Measurements from ENCODE around the gene HHIPL1. TPM values are rescaled to one million over a fixed set of nuclear protein-coding genes. Genes with fewer than 3 reads are reported as not detected.

The HHIPL1 gene
- total and polyA plus RNA-seq, 4 donors, result 0.51 to 7.7 (median 1.5) TPM

- peak; percentile 25 to 67 for DNase-seq
- Histone ChIP-seq H3K27ac (ENCODE audit: low read depth in 1 of 2, low read length in 2 of 2) (no peak overlapping the region), H3K4me3 (ENCODE audit: low read length in 2 of 2) (no peak overlapping the region), H3K4me1 (ENCODE audit: control insufficient read depth in 1 of 2, insufficient read depth in 2 of 2, low read length in 2 of 2) (no peaks in the 10 kb centered on the region), H3K27me3 (ENCODE audit: control insufficient read depth in 1 of 2, insufficient read depth in 2 of 2, low read length in 1 of 2) (no peaks in the 10 kb centered on the region), H3K9me3 (ENCODE audit: control insufficient read depth, low read length) (no peaks in the 10 kb centered on the region), H3K36me3 (ENCODE audit: control insufficient read depth in 1 of 2, insufficient read depth in 2 of 2, low read length in 1 of 2) (no peaks in the 10 kb centered on the region)
- WGBS, 2 donors, result 88 to 90% methylated on average over 25 of the region's 25 CpGs
- intact Hi-C loops (cut with DNase I), result no loop called here
- ATAC-seq (ENCODE audit: low FRiP score), result no peak
These were observed 82.4 kb downstream of the HHIPL1 start for GRCh38 chr14:99727096-99727870.

- WGBS, 2 donors, result 88 to 92% methylated on average over 16 of the region's 16 CpGs
- DNase-seq, result peak; percentile 39 to 55
- H3K36me3 ChIP-seq (ENCODE audit: control insufficient read depth in 1 of 2, insufficient read depth in 2 of 2, low read length in 1 of 2), result no peaks in the 10 kb centered on the region
- H3K4me3 ChIP-seq (ENCODE audit: low read length in 2 of 2), result no peak overlapping the region
- ATAC-seq (ENCODE audit: low FRiP score), result no peak
- no peaks in the 10 kb centered on the region for H3K9me3 ChIP-seq (ENCODE audit: control insufficient read depth, low read length)
- H3K4me1 ChIP-seq (ENCODE audit: control insufficient read depth in 1 of 2, insufficient read depth in 2 of 2, low read length in 2 of 2), result no peaks in the 10 kb centered on the region
- intact Hi-C loops (cut with DNase I), result no loop called here
- H3K27me3 ChIP-seq (ENCODE audit: control insufficient read depth in 1 of 2, insufficient read depth in 2 of 2, low read length in 1 of 2), result no peaks in the 10 kb centered on the region
- H3K27ac ChIP-seq (ENCODE audit: low read depth in 1 of 2, low read length in 2 of 2), result no peak overlapping the region
These were observed 83.4 kb downstream of the HHIPL1 start for GRCh38 chr14:99728231-99728920.

GRCh38 chr14:99728981-99729451 is 84.1 kb downstream of the HHIPL1 start:
- H3K27ac ChIP-seq (ENCODE audit: low read depth in 1 of 2, low read length in 2 of 2), result no peak overlapping the region
- DNase-seq (peak; percentile 39 to 55), ATAC-seq (ENCODE audit: low FRiP score) (no peak)
- H3K36me3 ChIP-seq (ENCODE audit: control insufficient read depth in 1 of 2, insufficient read depth in 2 of 2, low read length in 1 of 2), result no peaks in the 10 kb centered on the region
- 82 to 86% methylated on average over 4 of the region's 4 CpGs for WGBS, 2 donors
- intact Hi-C loops (cut with DNase I), result no loop called here
- H3K9me3 ChIP-seq (ENCODE audit: control insufficient read depth, low read length), result no peaks in the 10 kb centered on the region
- H3K27me3 ChIP-seq (ENCODE audit: control insufficient read depth in 1 of 2, insufficient read depth in 2 of 2, low read length in 1 of 2), result no peaks in the 10 kb centered on the region
- H3K4me3 ChIP-seq (ENCODE audit: low read length in 2 of 2), result no peak overlapping the region
- no peaks in the 10 kb centered on the region for H3K4me1 ChIP-seq (ENCODE audit: control insufficient read depth in 1 of 2, insufficient read depth in 2 of 2, low read length in 2 of 2)

Other genes starting within 250 kb of the HHIPL1 start
- 10 to 100 TPM; 60.7 to 66.0 TPM for gene SETD3, start 164.3 kb upstream of the HHIPL1 start, total RNA-seq
- 10 to 100 TPM; 41.0 to 53.0 TPM for gene SETD3, start 164.3 kb upstream of the HHIPL1 start, polyA plus RNA-seq
- gene CCNK, start 163.7 kb upstream of the HHIPL1 start, total RNA-seq, result 10 to 100 TPM; 40.5 to 40.9 TPM
- gene CCNK, start 163.7 kb upstream of the HHIPL1 start, polyA plus RNA-seq, result 10 to 100 TPM; 11.2 to 12.5 TPM
- 1 to 10 TPM; 6.4 to 7.6 TPM for gene CCDC85C, start 40.9 kb upstream of the HHIPL1 start, total RNA-seq
- 1 to 10 TPM; 1.2 to 8.1 TPM for gene CCDC85C, start 40.9 kb upstream of the HHIPL1 start, polyA plus RNA-seq
- 1 to 10 TPM in 1 of 2 donors, under 1 TPM in 1; 0.68 to 3.7 TPM for gene CYP46A1, start 39.2 kb downstream of the HHIPL1 start, total RNA-seq
- under 1 TPM in 1 of 2 donors, not detected in 1; 0.97 TPM for gene CYP46A1, start 39.2 kb downstream of the HHIPL1 start, polyA plus RNA-seq
- gene EML1, start 148.3 kb downstream of the HHIPL1 start, total RNA-seq, result 10 to 100 TPM; 45.9 to 62.0 TPM
- gene EML1, start 148.3 kb downstream of the HHIPL1 start, polyA plus RNA-seq, result 10 to 100 TPM in 1 of 2 donors, 1 to 10 TPM in 1; 4.8 to 27.4 TPM

All from aorta (tissue), 5 donors.